ENCODE data around the gene SOX6.

DNA sequence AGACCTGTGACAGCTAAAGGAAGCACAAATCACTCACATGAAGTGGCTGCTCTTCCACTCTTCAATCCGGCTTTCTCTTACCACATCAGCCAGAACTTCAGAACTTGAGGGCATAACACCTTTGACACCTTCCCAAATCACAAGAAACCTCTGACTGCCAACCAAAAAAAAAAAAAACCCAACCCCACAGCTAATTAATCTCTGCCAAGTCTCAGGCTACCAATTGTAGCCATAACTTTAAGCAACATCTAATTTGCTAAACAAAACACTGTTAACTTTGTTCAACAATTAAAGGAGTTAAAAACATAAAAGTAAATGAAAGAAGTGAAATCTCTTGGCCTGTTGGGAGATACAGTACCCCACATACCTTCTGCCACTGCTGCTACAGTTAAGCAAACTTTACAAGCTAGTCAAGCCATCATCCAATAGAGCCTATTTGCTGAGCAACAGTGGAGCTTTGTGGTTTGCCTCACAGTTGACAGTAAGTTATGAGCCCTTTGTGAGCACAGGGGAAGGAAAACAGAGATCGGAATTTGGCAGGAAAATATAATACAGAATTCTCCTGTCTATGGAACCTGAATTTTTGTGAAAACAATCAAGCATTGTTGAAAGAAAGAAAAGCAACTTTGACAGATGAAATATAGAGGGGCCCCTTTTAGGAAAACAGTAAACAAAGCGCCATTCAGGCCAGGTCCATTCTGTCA is at the start of gene SOX6:
- no peak for TF ChIP-seq POLR2A (IDR thresholded peaks at IDR 0.05; ENCODE audit: insufficient read depth in 1 of 2, low read depth in 2 of 2, low read length in 2 of 2)
- TF ChIP-seq ZNF17 (CRISPR knock-in tag; IDR thresholded peaks at IDR 0.05), result no peak
- TF ChIP-seq TCF7L2 (IDR thresholded peaks at IDR 0.05; ENCODE audit: low read depth, low read length), result no peak
- no peak for TF ChIP-seq ZNF329 (CRISPR knock-in tag; IDR thresholded peaks at IDR 0.05; ENCODE audit: low read depth)
- no peak for TF ChIP-seq ESRRA (CRISPR knock-in tag; IDR thresholded peaks at IDR 0.05; ENCODE audit: low read depth)
- no peak for TF ChIP-seq ZNF33B (CRISPR knock-in tag; IDR thresholded peaks at IDR 0.05)
- TF ChIP-seq SMARCE1 (IDR thresholded peaks at IDR 0.05; ENCODE audit: borderline replicate concordance), result no peak
- TF ChIP-seq ATF2 (CRISPR knock-in tag; IDR thresholded peaks at IDR 0.05), result no peak
- no peak for TF ChIP-seq TP53 (CRISPR knock-in tag; conservative IDR thresholded peaks at IDR 0.05)
- TF ChIP-seq ZNF296 (CRISPR knock-in tag; conservative IDR thresholded peaks at IDR 0.05), result no peak
- no peak for TF ChIP-seq EZH2 (conservative IDR thresholded peaks at IDR 0.05; ENCODE audit: low read depth, low read length)
